HEK293T (cell line): ENCODE results near the gene GOPC.

Source experiments
- CTCF ChIA-PET: fragments of 350-600 bp; formaldehyde crosslinking; extraction: SDS; loops from one replicate; lab custom pipeline; 2021; ENCODE audit warnings: antibody characterized with exemption, inconsistent platforms; lab: Yijun Ruan, JAX
- POLR2A ChIA-PET: fragments of 350-600 bp; formaldehyde crosslinking; extraction: SDS; loops from one replicate; lab custom pipeline; 2020; ENCODE audit warnings: antibody characterized with exemption, inconsistent platforms; lab: Yijun Ruan, JAX
- DNase-seq: peaks from one replicate; pipeline ENCODE4 v3.0.0; 2012; ENCODE audit warnings: mixed read lengths; ENCODE audit errors: extremely low spot score
- ARNT ChIP-seq: fragments of 450-650 bp; IDR thresholded peaks from 2 replicates; pipeline ENCODE4 v1.6.1; 2017; ENCODE audit warnings: mild to moderate bottlenecking
- BHLHE40 ChIP-seq: fragments of 450-650 bp; IDR thresholded peaks from 2 replicates; pipeline ENCODE4 v1.6.1; 2016; ENCODE audit warnings: mild to moderate bottlenecking, moderate library complexity, borderline replicate concordance
- CTBP1 ChIP-seq: fragments of 450-650 bp; IDR thresholded peaks from 2 replicates; pipeline ENCODE4 v1.6.1; 2016; ENCODE audit warnings: borderline replicate concordance
- ELF4 ChIP-seq: fragments of 450-650 bp; IDR thresholded peaks from 2 replicates; pipeline ENCODE4 v1.6.1; 2017; ENCODE audit warnings: antibody characterized with exemption
- FOXA1 ChIP-seq: fragments of 450-650 bp; IDR thresholded peaks from 2 replicates; pipeline ENCODE4 v1.6.1; 2016; ENCODE audit warnings: mild to moderate bottlenecking
- FOXK2 ChIP-seq: fragments of 450-650 bp; IDR thresholded peaks from 2 replicates; pipeline ENCODE4 v1.6.1; 2016; ENCODE audit warnings: mild to moderate bottlenecking
- FOXM1 ChIP-seq: fragments of 450-650 bp; IDR thresholded peaks from 2 replicates; pipeline ENCODE4 v1.6.1; 2017; ENCODE audit warnings: mild to moderate bottlenecking, borderline replicate concordance
- HDGF ChIP-seq: fragments of 450-650 bp; IDR thresholded peaks from 2 replicates; pipeline ENCODE4 v1.6.1; 2017; ENCODE audit warnings: antibody characterized with exemption, borderline replicate concordance
- L3MBTL2 ChIP-seq: fragments of 450-650 bp; conservative IDR thresholded peaks from 2 replicates; pipeline ENCODE4 v1.6.1; 2016; ENCODE audit warnings: mild to moderate bottlenecking
- LEF1 ChIP-seq: fragments of 450-650 bp; IDR thresholded peaks from 2 replicates; pipeline ENCODE4 v1.6.1; 2017; ENCODE audit warnings: mild to moderate bottlenecking, borderline replicate concordance
- NFRKB ChIP-seq: fragments of 450-650 bp; IDR thresholded peaks from 2 replicates; pipeline ENCODE4 v1.6.1; 2016; ENCODE audit warnings: mild to moderate bottlenecking, moderate library complexity
- PKNOX1 ChIP-seq: fragments of 450-650 bp; IDR thresholded peaks from 2 replicates; pipeline ENCODE4 v1.6.1; 2016
- SP1 ChIP-seq: fragments of 450-650 bp; IDR thresholded peaks from 2 replicates; pipeline ENCODE4 v1.6.1; 2017
- SUZ12 ChIP-seq: fragments of 450-650 bp; IDR thresholded peaks from 2 replicates; pipeline ENCODE4 v1.6.1; 2016; ENCODE audit warnings: mild to moderate bottlenecking
- TARDBP ChIP-seq: fragments of 450-650 bp; IDR thresholded peaks from 2 replicates; pipeline ENCODE4 v1.6.1; 2016
- ZNF384 ChIP-seq: fragments of 450-650 bp; IDR thresholded peaks from 2 replicates; pipeline ENCODE4 v1.6.1; 2016

GOPC gene

GRCh38 chr6:117553142-117553541 lies 49.2 kb downstream of the GOPC start:
- TF ChIP-seq NFRKB = no peak
- TF ChIP-seq PKNOX1 = no peak
- TF ChIP-seq FOXA1 = no peak
- TF ChIP-seq ARNT = no peak
- no peak for TF ChIP-seq FOXK2
- TF ChIP-seq BHLHE40 = no peak
- no peak for TF ChIP-seq L3MBTL2
- TF ChIP-seq LEF1 = no peak
- POLR2A ChIA-PET = no interaction called here
- CTCF ChIA-PET = interaction anchor here (2.5 kb wide), 1 partner anchor 103 kb away, joined by 11 read pairs; no protein-coding TSS in a partner anchor
- DNase-seq = no peak

GRCh38 chr6:117552618-117553017 lies 49.7 kb downstream of the GOPC start:
- POLR2A ChIA-PET = no interaction called here
- DNase-seq = no peak

GRCh38 chr6:117550618-117551242 lies 51.6 kb downstream of the GOPC start:
- no peak for DNase-seq
- POLR2A ChIA-PET = interaction anchor here (1.1 kb wide), 1 partner anchor 67 kb away, joined by 3 read pairs; no protein-coding TSS in a partner anchor
- TF ChIP-seq FOXM1 (no peak), SUZ12 (no peak), BHLHE40 (no peak), FOXK2 (no peak), PKNOX1 (no peak), NFRKB (no peak), ZNF384 (no peak), SP1 (no peak), ELF4 (no peak), L3MBTL2 (no peak), TARDBP (no peak), CTBP1 (no peak), FOXA1 (no peak), HDGF (no peak), LEF1 (no peak), ARNT (no peak)
- CTCF ChIA-PET = interaction anchor here (2.5 kb wide), 1 partner anchor 101 kb away, joined by 11 read pairs; no protein-coding TSS in a partner anchor

More at GRCh38 chr6:117552618-117553017, 49.7 kb downstream of the GOPC start:
- TF ChIP-seq TARDBP = no peak
- TF ChIP-seq L3MBTL2 = no peak
- no peak for TF ChIP-seq ZNF384
- no peak for TF ChIP-seq FOXM1
- TF ChIP-seq ARNT = no peak
- TF ChIP-seq SUZ12 = no peak
- no peak for TF ChIP-seq CTBP1
- TF ChIP-seq FOXK2 = no peak
- TF ChIP-seq HDGF = no peak
- TF ChIP-seq PKNOX1 = no peak
- TF ChIP-seq SP1 = no peak
- TF ChIP-seq LEF1 = no peak
- no peak for TF ChIP-seq ELF4
- TF ChIP-seq NFRKB = no peak
- CTCF ChIA-PET = interaction anchor here (2.5 kb wide), 1 partner anchor 103 kb away, joined by 11 read pairs; no protein-coding TSS in a partner anchor

GRCh38 chr6:117550078-117550600 lies 52.2 kb downstream of the GOPC start:
- TF ChIP-seq HDGF (no peak), CTBP1 (no peak), FOXM1 (no peak), ARNT (no peak), NFRKB (no peak), L3MBTL2 (no peak), FOXK2 (no peak), ZNF384 (no peak), SUZ12 (no peak), PKNOX1 (no peak), ELF4 (no peak), TARDBP (no peak), BHLHE40 (no peak), SP1 (no peak), FOXA1 (no peak), LEF1 (no peak)
- CTCF ChIA-PET = no interaction called here
- POLR2A ChIA-PET = interaction anchor here (0.6 kb wide), 1 partner anchor 32 kb away, joined by 4 read pairs; no protein-coding TSS in a partner anchor
- no peak for DNase-seq

- TF ChIP-seq LEF1 (no peak), PKNOX1 (no peak), HDGF (no peak), FOXK2 (no peak), CTBP1 (no peak), SP1 (no peak), ZNF384 (no peak), BHLHE40 (no peak), FOXA1 (no peak), ARNT (no peak), ELF4 (no peak), L3MBTL2 (no peak), TARDBP (no peak), SUZ12 (no peak), NFRKB (no peak), FOXM1 (no peak)
- DNase-seq = no peak
- CTCF ChIA-PET = no interaction called here
- POLR2A ChIA-PET = interaction anchor here (0.6 kb wide), 1 partner anchor 33 kb away, joined by 4 read pairs; no protein-coding TSS in a partner anchor
Measured at GRCh38 chr6:117549611-117550010, 52.7 kb downstream of the GOPC start.
